Loucy (cell line): ENCODE measurements around the gene PAFAH1B1.

ENCODE experiments used
- H2AFZ ChIP-seq: fragments of 200-600 bp; sonication (generic); 2 replicates; pipeline ENCODE4 v1.6.0; 2016; ENCODE audit warnings: antibody characterized with exemption, mild to moderate bottlenecking, low read length, moderate library complexity
- H3F3A ChIP-seq: fragments of 200-600 bp; 2 replicates; pipeline ENCODE4 v1.6.0; 2016; ENCODE audit warnings: antibody characterized with exemption, low read depth, mild to moderate bottlenecking
- H3K27me3 ChIP-seq: fragments of 200-600 bp; sonication (generic); 2 replicates; pipeline ENCODE4 v1.6.1; 2014; ENCODE audit warnings: low read length, mild to moderate bottlenecking; ENCODE audit not compliant: insufficient read depth, poor library complexity, severe bottlenecking
- H3K36me3 ChIP-seq: fragments of 200-600 bp; sonication (generic); 2 replicates; pipeline ENCODE4 v1.6.1; 2016; ENCODE audit warnings: low read length; ENCODE audit not compliant: insufficient read depth
- H3K4me1 ChIP-seq: fragments of 200-600 bp; sonication (generic); 2 replicates; pipeline ENCODE4 v1.5.1; 2014; ENCODE audit warnings: low read length, mild to moderate bottlenecking; ENCODE audit not compliant: insufficient read depth, poor library complexity, severe bottlenecking
- H3K4me2 ChIP-seq: fragments of 200-600 bp; sonication (generic); 2 replicates; pipeline ENCODE4 v1.6.0; 2014; ENCODE audit warnings: antibody characterized with exemption, low read length, low read depth, mild to moderate bottlenecking; ENCODE audit not compliant: poor library complexity, severe bottlenecking
- H3K4me3 ChIP-seq: fragments of 200-600 bp; sonication (generic); 2 replicates; pipeline ENCODE4 v1.5.1; 2014; ENCODE audit warnings: low read length, mild to moderate bottlenecking, mixed read lengths; ENCODE audit not compliant: poor library complexity, severe bottlenecking
- H3K79me2 ChIP-seq: fragments of 200-600 bp; sonication (generic); 2 replicates; pipeline ENCODE4 v1.6.1; 2014; ENCODE audit warnings: low read length; ENCODE audit not compliant: insufficient read depth
- H3K9ac ChIP-seq: fragments of 200-600 bp; sonication (generic); 2 replicates; pipeline ENCODE4 v1.6.0; 2014; ENCODE audit warnings: mild to moderate bottlenecking, low read depth, low read length, moderate library complexity; ENCODE audit not compliant: poor library complexity, severe bottlenecking
- H3K9me2 ChIP-seq: fragments of 200-600 bp; sonication (generic); replicated peaks from 2 replicates; pipeline ENCODE4 v1.6.1; 2016; ENCODE audit warnings: low read depth, low read length, mixed read lengths
- H3K9me3 ChIP-seq: fragments of 200-600 bp; sonication (generic); 2 replicates; pipeline ENCODE4 v1.6.1; 2014; ENCODE audit warnings: mild to moderate bottlenecking, antibody characterized with exemption, low read length, low read depth; ENCODE audit not compliant: insufficient read depth
- H4K20me1 ChIP-seq: fragments of 200-600 bp; sonication (generic); 2 replicates; pipeline ENCODE4 v1.6.0; 2014; ENCODE audit warnings: antibody characterized with exemption, low read length, mild to moderate bottlenecking; ENCODE audit not compliant: insufficient read depth, poor library complexity, severe bottlenecking
- EZH2phosphoT487 ChIP-seq: fragments of 200-600 bp; IDR thresholded peaks from 2 replicates; pipeline ENCODE4 v1.6.1; 2018; ENCODE audit warnings: antibody characterized with exemption, mild to moderate bottlenecking, moderate library complexity, borderline replicate concordance
- TF ChIP-seq, protein P1 (sequence below): fragments of 200-600 bp; sonication (generic); conservative IDR thresholded peaks from 2 replicates; pipeline ENCODE4 v1.5.1; 2014; ENCODE audit warnings: mild to moderate bottlenecking, antibody characterized with exemption, low read length

The PAFAH1B1 gene

DNA sequence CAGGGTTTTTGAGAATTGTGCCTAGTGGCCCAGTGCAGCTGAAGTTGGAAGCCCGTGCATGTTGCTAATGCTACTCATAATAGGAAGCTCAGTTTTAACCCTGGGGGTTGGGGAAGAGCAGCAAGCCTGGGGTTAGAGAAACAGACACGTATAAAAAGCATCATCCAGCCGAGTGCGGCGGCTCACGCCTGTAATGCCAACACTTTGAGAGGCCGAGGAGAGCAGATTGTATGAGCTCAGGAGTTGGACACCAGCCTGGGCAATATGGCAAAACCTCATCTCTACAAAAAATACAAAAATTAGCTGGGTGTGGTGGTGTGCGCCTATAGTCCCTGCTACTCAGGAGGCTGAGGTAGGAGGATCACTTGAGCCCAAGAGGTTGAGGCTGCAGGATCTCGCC lies 120.4 kb downstream of the PAFAH1B1 start:
- H3K79me2 ChIP-seq: peaks cover 41% of the 10 kb centered on the region
- H3K4me2 ChIP-seq: peak overlapping the region; percentile 30
- H3K9me3 ChIP-seq: no peaks in the 10 kb centered on the region
- no peak overlapping the region for H3K9ac ChIP-seq
- no peaks in the 10 kb centered on the region for H3K27me3 ChIP-seq
- H3K4me1 ChIP-seq: peaks cover 34% of the 10 kb centered on the region
- no peaks in the 10 kb centered on the region for H3K36me3 ChIP-seq
- H4K20me1 ChIP-seq: peaks cover 23% of the 10 kb centered on the region
- TF ChIP-seq, protein P1, sequence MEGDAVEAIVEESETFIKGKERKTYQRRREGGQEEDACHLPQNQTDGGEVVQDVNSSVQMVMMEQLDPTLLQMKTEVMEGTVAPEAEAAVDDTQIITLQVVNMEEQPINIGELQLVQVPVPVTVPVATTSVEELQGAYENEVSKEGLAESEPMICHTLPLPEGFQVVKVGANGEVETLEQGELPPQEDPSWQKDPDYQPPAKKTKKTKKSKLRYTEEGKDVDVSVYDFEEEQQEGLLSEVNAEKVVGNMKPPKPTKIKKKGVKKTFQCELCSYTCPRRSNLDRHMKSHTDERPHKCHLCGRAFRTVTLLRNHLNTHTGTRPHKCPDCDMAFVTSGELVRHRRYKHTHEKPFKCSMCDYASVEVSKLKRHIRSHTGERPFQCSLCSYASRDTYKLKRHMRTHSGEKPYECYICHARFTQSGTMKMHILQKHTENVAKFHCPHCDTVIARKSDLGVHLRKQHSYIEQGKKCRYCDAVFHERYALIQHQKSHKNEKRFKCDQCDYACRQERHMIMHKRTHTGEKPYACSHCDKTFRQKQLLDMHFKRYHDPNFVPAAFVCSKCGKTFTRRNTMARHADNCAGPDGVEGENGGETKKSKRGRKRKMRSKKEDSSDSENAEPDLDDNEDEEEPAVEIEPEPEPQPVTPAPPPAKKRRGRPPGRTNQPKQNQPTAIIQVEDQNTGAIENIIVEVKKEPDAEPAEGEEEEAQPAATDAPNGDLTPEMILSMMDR: no peak
- no peak for TF ChIP-seq EZH2phosphoT487
- no peaks in the 10 kb centered on the region for H3F3A ChIP-seq
- H2AFZ ChIP-seq: no peak overlapping the region
- peak overlapping the region; percentile 23 for H3K4me3 ChIP-seq
- H3K9me2 ChIP-seq: no peaks in the 10 kb centered on the region

DNA sequence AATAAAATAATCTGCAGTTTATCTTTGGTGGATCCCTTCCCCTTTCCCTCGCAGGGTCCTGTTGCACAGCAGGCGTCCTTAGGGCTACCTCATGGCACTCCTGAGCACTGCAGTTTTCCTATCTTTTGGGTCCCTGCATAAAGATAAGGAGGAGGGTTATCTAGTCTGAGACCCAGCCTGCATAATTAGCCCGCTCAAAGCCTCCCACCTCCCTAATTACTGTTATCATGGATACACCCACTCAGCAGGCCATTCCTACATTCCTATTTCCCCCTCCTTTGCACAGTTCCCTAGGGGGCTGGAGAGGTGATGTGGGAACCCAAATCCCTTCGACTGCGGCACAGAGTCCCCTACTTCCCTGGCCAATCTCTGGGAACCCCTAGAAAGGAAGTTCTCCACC lies 123.2 kb downstream of the PAFAH1B1 start:
- H3F3A ChIP-seq: no peaks in the 10 kb centered on the region
- H3K9me3 ChIP-seq: no peaks in the 10 kb centered on the region
- H3K4me3 ChIP-seq: no peak overlapping the region
- TF ChIP-seq EZH2phosphoT487: no peak
- TF ChIP-seq, protein P1: no peak
- H3K27me3 ChIP-seq: no peaks in the 10 kb centered on the region
- peaks cover 18% of the 10 kb centered on the region for H3K4me1 ChIP-seq
- H3K4me2 ChIP-seq: no peak overlapping the region
- no peaks in the 10 kb centered on the region for H4K20me1 ChIP-seq
- H2AFZ ChIP-seq: no peak overlapping the region
- no peaks in the 10 kb centered on the region for H3K9me2 ChIP-seq
- H3K79me2 ChIP-seq: peaks cover 17% of the 10 kb centered on the region
- H3K36me3 ChIP-seq: no peaks in the 10 kb centered on the region
- no peak overlapping the region for H3K9ac ChIP-seq

DNA sequence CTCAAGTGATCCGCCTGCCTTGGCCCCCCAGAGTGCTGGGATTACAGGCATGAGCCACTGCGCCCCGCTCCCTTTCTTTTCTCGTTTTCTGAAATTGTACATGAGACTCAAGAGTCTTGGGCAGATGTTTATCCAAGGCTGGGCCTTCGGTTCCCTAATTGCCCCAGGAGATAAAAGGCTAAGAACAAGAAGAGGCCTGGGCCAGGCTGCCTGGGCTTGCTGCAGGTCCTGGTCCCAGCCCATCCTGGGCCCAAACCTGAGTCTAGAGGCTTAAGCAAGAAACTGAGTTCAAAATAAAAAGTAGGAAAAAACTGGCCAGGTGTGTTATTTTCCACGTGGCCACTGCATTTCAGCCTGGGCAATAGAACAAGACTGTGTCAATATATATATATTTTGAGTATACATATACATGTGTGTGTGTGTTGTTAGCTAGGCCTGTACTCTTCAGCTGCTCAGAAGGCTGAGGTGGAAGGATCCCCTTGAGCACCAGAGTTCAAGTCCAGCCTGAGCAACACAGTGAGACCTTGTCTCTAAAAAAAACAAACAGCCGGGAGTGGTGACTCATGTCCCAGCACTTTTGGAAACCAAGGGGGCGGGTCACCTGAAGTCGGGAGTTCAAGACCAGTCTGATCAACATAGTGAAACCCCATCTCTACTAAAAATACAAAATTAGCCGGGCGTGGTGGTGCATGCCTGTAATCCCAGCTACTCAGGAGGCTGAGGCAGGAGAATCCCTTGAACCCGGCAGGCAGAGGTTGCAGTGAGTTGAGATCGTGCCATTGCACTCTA lies 124.9 kb downstream of the PAFAH1B1 start:
- Histone ChIP-seq H2AFZ (no peak overlapping the region), H4K20me1 (no peaks in the 10 kb centered on the region), H3K9me2 (no peaks in the 10 kb centered on the region), H3K9me3 (no peaks in the 10 kb centered on the region), H3K27me3 (no peaks in the 10 kb centered on the region), H3K79me2 (peaks cover 7% of the 10 kb centered on the region; the same call in 1 of the 2 replicates), H3K4me3 (no peak overlapping the region), H3K36me3 (no peaks in the 10 kb centered on the region), H3K9ac (no peak overlapping the region), H3K4me1 (peaks cover 8% of the 10 kb centered on the region), H3F3A (no peaks in the 10 kb centered on the region), H3K4me2 (no peak overlapping the region)
- TF ChIP-seq, protein P1: no peak
- no peak for TF ChIP-seq EZH2phosphoT487
